Fibroblast of lung (primary cell): ENCODE measurements around the gene CMIP. TPM values are rescaled to one million over a fixed set of nuclear protein-coding genes. Genes with fewer than 3 reads are reported as not detected.

ENCODE experiments used
- DNase-seq, 2 donors: peaks; one replicate each; pipeline versions ENCODE4 v3.0.0 to v3.0.0-alpha.2; 2010; ENCODE audit warnings: low read depth in 2 of 2
- H2AFZ ChIP-seq: 2 replicates; pipeline ENCODE4 v1.5.1; 2012; ENCODE audit warnings: low read length, control low read depth, inconsistent platforms
- H3K27ac ChIP-seq: 2 replicates; pipeline ENCODE4 v1.5.1; 2011; ENCODE audit warnings: low read length, control low read depth; ENCODE audit not compliant: insufficient read depth
- H3K27me3 ChIP-seq: 2 replicates; pipeline ENCODE4 v1.5.1; 2011; ENCODE audit warnings: mild to moderate bottlenecking, low read length; ENCODE audit not compliant: control insufficient read depth, insufficient read depth
- H3K36me3 ChIP-seq: 2 replicates; pipeline ENCODE4 v1.5.1; 2011; ENCODE audit warnings: low read length; ENCODE audit not compliant: control insufficient read depth, insufficient read depth
- H3K4me1 ChIP-seq: 2 replicates; pipeline ENCODE4 v1.5.1; 2011; ENCODE audit warnings: low read length; ENCODE audit not compliant: control insufficient read depth, insufficient read depth; ENCODE audit errors: extremely low read depth
- H3K4me2 ChIP-seq: 2 replicates; pipeline ENCODE4 v1.5.1; 2011; ENCODE audit warnings: low read length, control low read depth; ENCODE audit not compliant: insufficient read depth; ENCODE audit errors: extremely low read depth
- H3K4me3 ChIP-seq, 4 experiments: fragments of 200-600 bp in 1 of 4; sonication (generic) in 1 of 4; replicated peaks in 1 of 4; 2 replicates each; pipeline ENCODE4 v1.5.1; 2011 to 2016; ENCODE audit warnings: low read length in 4 of 4, low read depth in 3 of 4, mild to moderate bottlenecking in 3 of 4, control low read depth in 2 of 4, inconsistent platforms in 1 of 4, mixed read lengths in 1 of 4; ENCODE audit not compliant: insufficient read depth in 1 of 4; ENCODE audit errors: control extremely low read depth in 1 of 4
- H3K79me2 ChIP-seq: 2 replicates; pipeline ENCODE4 v1.5.1; 2012; ENCODE audit warnings: mild to moderate bottlenecking, low read length, inconsistent platforms; ENCODE audit not compliant: control insufficient read depth, insufficient read depth
- H3K9ac ChIP-seq: 2 replicates; pipeline ENCODE4 v1.5.1; 2011; ENCODE audit warnings: mild to moderate bottlenecking, low read length, control low read depth; ENCODE audit not compliant: insufficient read depth
- H3K9me3 ChIP-seq: 2 replicates; pipeline ENCODE4 v1.5.1; 2012; ENCODE audit warnings: low read depth, low read length; ENCODE audit not compliant: control insufficient read depth, insufficient read depth
- H4K20me1 ChIP-seq: 2 replicates; pipeline ENCODE4 v1.5.1; 2011; ENCODE audit warnings: low read length; ENCODE audit not compliant: control insufficient read depth, insufficient read depth; ENCODE audit errors: extremely low read depth
- EZH2 ChIP-seq: IDR thresholded peaks from 2 replicates; pipeline ENCODE4 v1.5.1; 2012; ENCODE audit warnings: low read length, control low read depth, mild to moderate bottlenecking; ENCODE audit errors: missing control alignments
- polyA plus RNA-seq, 2 donors: library from polyadenylated mRNA; depleted of rRNA in 1 of 2; stranded (reverse) in 1 of 2; unstranded in 1 of 2; fragments of >200 nt; gene quantifications; 2 replicates each; pipeline ENCODE4 v1.2.1, GENCODE V29; 2011 to 2012; ENCODE audit warnings: missing spikeins in 1 of 2
- total RNA-seq: library from RNA; depleted of rRNA; stranded (reverse); fragments of >200 nt; gene quantifications from 2 replicates; pipeline ENCODE4 v1.2.1, GENCODE V29; 2014
- TF ChIP-seq, protein P1 (sequence below), 2 donors: IDR thresholded peaks in 1 of 2; conservative IDR thresholded peaks in 1 of 2; 1 replicate in 1 of 2; 2 replicates in 1 of 2; pipeline ENCODE4 v1.5.1; 2011 to 2012; ENCODE audit warnings: low read length in 2 of 2, control low read depth in 1 of 2, inconsistent platforms in 1 of 2, low read depth in 1 of 2, mild to moderate bottlenecking in 1 of 2

Gene CMIP
- total and polyA plus RNA-seq, 2 donors (not counting 1 experiment from before 2014, with no cell fraction given) = 1.9 to 5.1 TPM

DNA sequence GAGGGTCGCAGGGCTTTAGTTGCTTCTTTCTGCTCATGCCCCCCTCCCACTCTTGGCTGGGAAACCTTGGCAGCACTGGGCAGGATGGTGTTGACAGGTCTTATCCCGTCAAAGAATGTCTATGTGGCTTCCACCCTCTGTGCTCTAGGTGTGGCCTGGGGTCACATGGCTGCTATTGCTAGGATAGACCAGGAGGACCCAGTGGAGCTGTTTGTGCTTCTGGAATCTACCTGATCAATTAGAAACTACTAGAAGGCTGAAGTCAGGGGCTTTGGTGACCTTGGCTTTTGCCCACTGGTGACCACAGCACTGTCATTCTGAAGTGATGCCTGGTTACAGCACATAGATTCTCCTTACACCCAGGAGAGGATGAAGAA lies 105.8 kb downstream of the CMIP start:
- no peak overlapping the region for H2AFZ ChIP-seq
- H3K9ac ChIP-seq = no peak overlapping the region
- H4K20me1 ChIP-seq = no peaks in the 10 kb centered on the region
- no peak overlapping the region for H3K4me2 ChIP-seq
- TF ChIP-seq EZH2 = no peak
- TF ChIP-seq, protein P1, sequence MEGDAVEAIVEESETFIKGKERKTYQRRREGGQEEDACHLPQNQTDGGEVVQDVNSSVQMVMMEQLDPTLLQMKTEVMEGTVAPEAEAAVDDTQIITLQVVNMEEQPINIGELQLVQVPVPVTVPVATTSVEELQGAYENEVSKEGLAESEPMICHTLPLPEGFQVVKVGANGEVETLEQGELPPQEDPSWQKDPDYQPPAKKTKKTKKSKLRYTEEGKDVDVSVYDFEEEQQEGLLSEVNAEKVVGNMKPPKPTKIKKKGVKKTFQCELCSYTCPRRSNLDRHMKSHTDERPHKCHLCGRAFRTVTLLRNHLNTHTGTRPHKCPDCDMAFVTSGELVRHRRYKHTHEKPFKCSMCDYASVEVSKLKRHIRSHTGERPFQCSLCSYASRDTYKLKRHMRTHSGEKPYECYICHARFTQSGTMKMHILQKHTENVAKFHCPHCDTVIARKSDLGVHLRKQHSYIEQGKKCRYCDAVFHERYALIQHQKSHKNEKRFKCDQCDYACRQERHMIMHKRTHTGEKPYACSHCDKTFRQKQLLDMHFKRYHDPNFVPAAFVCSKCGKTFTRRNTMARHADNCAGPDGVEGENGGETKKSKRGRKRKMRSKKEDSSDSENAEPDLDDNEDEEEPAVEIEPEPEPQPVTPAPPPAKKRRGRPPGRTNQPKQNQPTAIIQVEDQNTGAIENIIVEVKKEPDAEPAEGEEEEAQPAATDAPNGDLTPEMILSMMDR (conservative IDR thresholded peaks at IDR 0.05 in 1 of 2, IDR thresholded peaks at IDR 0.05 in 1 of 2; ENCODE audit: low read depth in 1 of 2, low read length in 2 of 2) = no peak
- no peak overlapping the region for H3K27ac ChIP-seq
- H3K4me1 ChIP-seq = no peaks in the 10 kb centered on the region
- no peak for DNase-seq
- no peaks in the 10 kb centered on the region for H3K27me3 ChIP-seq
- H3K4me3 ChIP-seq = no peak overlapping the region
- H3K9me3 ChIP-seq = no peaks in the 10 kb centered on the region
- peaks cover 4% of the 10 kb centered on the region for H3K79me2 ChIP-seq
- H3K36me3 ChIP-seq = no peaks in the 10 kb centered on the region

DNA sequence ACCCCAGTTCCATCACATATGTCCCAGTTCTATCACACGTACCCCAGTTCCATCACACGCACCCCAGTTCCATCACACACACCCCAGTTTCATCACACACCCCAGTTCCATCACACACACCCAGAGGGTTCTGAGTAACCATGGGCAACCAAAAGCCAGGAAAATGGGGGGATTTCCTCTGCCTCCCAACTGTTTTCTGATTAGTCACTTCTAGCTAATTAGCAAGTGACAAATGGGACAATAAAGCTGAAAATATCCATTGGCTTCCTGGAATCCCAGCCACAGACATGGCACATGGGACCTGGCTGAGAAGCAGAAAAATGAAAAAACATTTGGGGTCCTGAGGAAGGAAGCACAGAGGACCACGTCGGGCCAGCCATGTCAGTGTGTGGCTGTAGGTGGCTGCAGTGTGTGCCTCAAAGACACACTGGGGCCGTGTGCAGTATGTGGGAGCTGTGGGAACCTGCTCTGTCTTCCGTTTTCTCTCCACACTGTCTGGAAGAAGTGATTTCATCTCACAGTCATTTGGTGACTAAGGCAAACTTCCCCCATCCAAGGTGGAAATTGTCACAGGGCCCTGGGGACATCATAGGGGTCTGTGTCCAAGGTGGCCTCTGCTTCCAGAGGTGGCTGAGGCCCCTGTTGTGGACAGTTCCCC lies 106.7 kb downstream of the CMIP start:
- no peaks in the 10 kb centered on the region for H3K4me1 ChIP-seq
- H2AFZ ChIP-seq = no peak overlapping the region
- H3K4me2 ChIP-seq = no peak overlapping the region
- no peaks in the 10 kb centered on the region for H3K27me3 ChIP-seq
- H3K9me3 ChIP-seq = no peaks in the 10 kb centered on the region
- no peaks in the 10 kb centered on the region for H3K36me3 ChIP-seq
- peaks cover 4% of the 10 kb centered on the region for H3K79me2 ChIP-seq
- no peak overlapping the region for H3K27ac ChIP-seq
- no peak overlapping the region for H3K9ac ChIP-seq
- H4K20me1 ChIP-seq = no peaks in the 10 kb centered on the region
- DNase-seq = peak in 1 of 2 donors; percentile 84
- no peak overlapping the region for H3K4me3 ChIP-seq
- no peak for TF ChIP-seq EZH2
- TF ChIP-seq, protein P1 (conservative IDR thresholded peaks at IDR 0.05 in 1 of 2, IDR thresholded peaks at IDR 0.05 in 1 of 2; ENCODE audit: low read depth in 1 of 2, low read length in 2 of 2) = no peak

DNA sequence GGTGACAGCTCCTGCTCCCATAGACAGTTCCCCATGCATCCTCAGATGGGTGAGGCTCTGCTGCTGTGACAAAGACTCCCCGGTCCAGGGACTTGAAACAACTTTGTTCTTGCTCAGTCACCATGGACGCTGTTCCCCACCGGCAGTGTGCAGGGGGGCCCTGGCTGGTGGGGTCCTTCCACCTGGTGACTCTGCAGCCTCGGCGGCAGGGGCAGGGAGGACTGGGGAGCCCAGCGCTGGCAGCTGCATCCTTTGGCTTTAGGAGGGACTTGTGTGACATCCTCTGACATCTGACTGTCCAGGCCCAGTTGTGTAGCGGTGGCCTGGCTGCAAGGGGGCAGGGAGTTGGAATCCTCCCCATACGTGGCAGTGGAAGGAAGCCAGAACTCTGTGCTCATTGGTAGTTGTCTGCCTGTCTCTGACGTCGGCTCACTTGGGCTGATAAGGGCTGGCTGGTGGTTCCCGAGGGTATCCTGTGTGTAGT lies 107.3 kb downstream of the CMIP start:
- peak; percentile 37 to 83 for DNase-seq
- Histone ChIP-seq H3K4me1 (peaks cover 1% of the 10 kb centered on the region), H4K20me1 (no peaks in the 10 kb centered on the region), H3K27ac (no peak overlapping the region), H3K4me3 (no peak overlapping the region), H3K9ac (no peak overlapping the region), H3K9me3 (no peaks in the 10 kb centered on the region), H3K79me2 (peaks cover 4% of the 10 kb centered on the region), H3K36me3 (no peaks in the 10 kb centered on the region), H2AFZ (no peak overlapping the region), H3K27me3 (no peaks in the 10 kb centered on the region), H3K4me2 (no peak overlapping the region)
- TF ChIP-seq, protein P1 (conservative IDR thresholded peaks at IDR 0.05 in 1 of 2, IDR thresholded peaks at IDR 0.05 in 1 of 2; ENCODE audit: low read depth in 1 of 2, low read length in 2 of 2) = no peak
- TF ChIP-seq EZH2 = no peak
